ENCODE results near the gene SKAP2. TPM values are rescaled to one million over a fixed set of nuclear protein-coding genes. Genes with fewer than 3 reads are reported as not detected.

The SKAP2 gene
- total RNA-seq, 6 donors from 2014 or later: 21.7 to 57.2 (median 32.6) TPM

- H3K27me3 ChIP-seq: no peaks in the 10 kb centered on the region
- H3K4me1 ChIP-seq: no peaks in the 10 kb centered on the region
- H3K36me3 ChIP-seq: no peaks in the 10 kb centered on the region
- no peak overlapping the region for H3K4me3 ChIP-seq
- no peak for TF ChIP-seq POLR2A (IDR thresholded peaks at IDR 0.05)
- no peak for TF ChIP-seq EP300 (IDR thresholded peaks at IDR 0.05)
- no peak for DNase-seq
- H3K9me3 ChIP-seq: no peaks in the 10 kb centered on the region
- WGBS, 2 donors: 77 to 83% methylated on average over 12 of the region's 12 CpGs
- no peak overlapping the region for H3K27ac ChIP-seq
- peak in 1 of 2 donors; percentile 18 for ATAC-seq (ENCODE audit: low FRiP score in 2 of 2)
These were observed 239.6 kb downstream of the SKAP2 start for GRCh38 chr7:26624839-26625238.

DNA sequence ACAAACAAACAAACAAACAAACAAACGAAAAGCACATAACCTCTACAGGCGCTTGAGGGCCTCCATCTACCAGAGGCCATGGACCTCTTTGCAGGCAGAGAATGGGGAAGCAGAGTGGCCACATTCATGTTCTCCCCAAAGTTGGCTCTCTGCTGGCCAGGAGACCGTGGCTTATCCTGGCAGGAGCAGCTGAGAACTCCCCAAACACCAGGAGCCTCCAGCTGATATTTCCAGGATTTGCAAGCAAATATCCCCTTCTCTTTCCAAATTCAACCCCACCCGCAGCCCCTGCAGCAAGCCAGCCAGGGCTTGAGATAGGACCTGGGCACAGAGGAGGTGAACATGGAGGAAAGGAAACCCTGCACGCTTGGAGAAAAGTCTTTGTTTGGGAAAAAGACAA lies 240.0 kb downstream of the SKAP2 start:
- Histone ChIP-seq H3K4me1 (no peaks in the 10 kb centered on the region), H3K36me3 (no peaks in the 10 kb centered on the region), H3K9me3 (no peaks in the 10 kb centered on the region), H3K4me3 (no peak overlapping the region), H3K27ac (no peak overlapping the region), H3K27me3 (no peaks in the 10 kb centered on the region)
- 80 to 92% methylated on average over 5 of the region's 5 CpGs for WGBS, 2 donors
- ATAC-seq (ENCODE audit: low FRiP score in 2 of 2) (no peak), DNase-seq (no peak)
- TF ChIP-seq POLR2A (IDR thresholded peaks at IDR 0.05): no peak
- TF ChIP-seq, protein P1, sequence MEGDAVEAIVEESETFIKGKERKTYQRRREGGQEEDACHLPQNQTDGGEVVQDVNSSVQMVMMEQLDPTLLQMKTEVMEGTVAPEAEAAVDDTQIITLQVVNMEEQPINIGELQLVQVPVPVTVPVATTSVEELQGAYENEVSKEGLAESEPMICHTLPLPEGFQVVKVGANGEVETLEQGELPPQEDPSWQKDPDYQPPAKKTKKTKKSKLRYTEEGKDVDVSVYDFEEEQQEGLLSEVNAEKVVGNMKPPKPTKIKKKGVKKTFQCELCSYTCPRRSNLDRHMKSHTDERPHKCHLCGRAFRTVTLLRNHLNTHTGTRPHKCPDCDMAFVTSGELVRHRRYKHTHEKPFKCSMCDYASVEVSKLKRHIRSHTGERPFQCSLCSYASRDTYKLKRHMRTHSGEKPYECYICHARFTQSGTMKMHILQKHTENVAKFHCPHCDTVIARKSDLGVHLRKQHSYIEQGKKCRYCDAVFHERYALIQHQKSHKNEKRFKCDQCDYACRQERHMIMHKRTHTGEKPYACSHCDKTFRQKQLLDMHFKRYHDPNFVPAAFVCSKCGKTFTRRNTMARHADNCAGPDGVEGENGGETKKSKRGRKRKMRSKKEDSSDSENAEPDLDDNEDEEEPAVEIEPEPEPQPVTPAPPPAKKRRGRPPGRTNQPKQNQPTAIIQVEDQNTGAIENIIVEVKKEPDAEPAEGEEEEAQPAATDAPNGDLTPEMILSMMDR (IDR thresholded peaks at IDR 0.05): no peak
- no peak for TF ChIP-seq EP300 (IDR thresholded peaks at IDR 0.05)
- TF ChIP-seq POLR2AphosphoS5 (IDR thresholded peaks at IDR 0.05): no peak

DNA sequence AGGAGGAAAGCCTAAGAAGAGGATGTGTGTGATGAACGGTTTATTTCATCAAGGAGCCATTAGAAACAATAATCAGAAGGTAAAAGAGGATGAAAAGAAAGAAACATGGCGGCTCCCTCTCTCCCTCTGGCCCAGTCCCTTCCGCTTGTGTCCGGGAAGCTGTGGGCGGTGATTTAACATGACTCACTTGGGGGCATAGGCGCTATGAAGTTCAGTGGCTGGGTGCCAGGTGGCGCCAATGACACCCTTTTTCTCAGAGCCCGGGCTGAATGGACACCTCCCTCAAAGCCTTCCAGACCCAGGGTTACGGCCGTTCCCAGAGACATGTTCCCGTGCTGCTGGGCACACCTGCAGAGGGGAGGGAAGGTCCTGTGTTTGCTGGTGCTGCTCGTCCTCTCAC lies 244.0 kb downstream of the SKAP2 start:
- Histone ChIP-seq H3K36me3 (peaks cover 0 to 9% (median 0%) of the 10 kb centered on the region in 4 donors), H3K27ac (no peak overlapping the region), H3K4me3 (no peak overlapping the region), H3K9me3 (no peaks in the 10 kb centered on the region), H3K4me1 (no peaks in the 10 kb centered on the region), H3K27me3 (no peaks in the 10 kb centered on the region)
- WGBS, 2 donors: 85 to 86% methylated on average over 11 to 12 of the region's 12 CpGs
- no peak for DNase-seq
- ATAC-seq (ENCODE audit: low FRiP score in 2 of 2): no peak
- TF ChIP-seq POLR2AphosphoS5 (IDR thresholded peaks at IDR 0.05) (no peak), EP300 (IDR thresholded peaks at IDR 0.05) (no peak), POLR2A (IDR thresholded peaks at IDR 0.05) (no peak)
- TF ChIP-seq, protein P1 (IDR thresholded peaks at IDR 0.05): no peak

DNA sequence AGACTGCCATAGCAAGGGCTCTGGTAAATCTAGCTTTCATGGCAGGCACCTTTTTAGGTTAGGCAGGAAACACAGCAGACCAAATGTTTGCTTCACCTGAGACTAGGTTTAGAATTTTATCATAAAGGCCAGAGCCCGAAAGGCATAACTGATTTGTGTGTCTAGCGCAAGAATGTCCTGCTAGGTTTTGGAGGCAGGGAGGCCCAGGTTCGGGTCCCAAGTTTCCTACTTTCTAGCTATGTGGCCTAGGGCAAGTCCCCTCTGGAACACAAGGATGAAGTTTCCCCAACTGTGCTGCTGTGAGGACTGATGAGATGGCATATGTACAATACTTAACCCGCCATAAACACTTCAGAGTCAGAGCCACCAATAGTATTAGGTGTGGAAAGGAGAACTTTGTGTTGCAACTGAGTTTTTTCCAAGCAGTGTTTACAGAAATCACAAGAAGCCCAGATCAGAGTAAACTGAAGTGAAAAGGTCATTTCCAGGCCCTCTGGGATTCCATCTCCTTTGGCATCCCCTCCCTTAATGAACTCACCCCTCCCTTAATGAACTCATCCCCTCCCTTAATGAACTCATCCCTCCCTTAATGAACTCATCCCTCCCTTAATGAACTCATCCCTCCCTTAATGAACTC lies 244.9 kb downstream of the SKAP2 start:
- Histone ChIP-seq H3K27ac (no peak overlapping the region), H3K4me1 (no peaks in the 10 kb centered on the region), H3K9me3 (no peaks in the 10 kb centered on the region), H3K27me3 (no peaks in the 10 kb centered on the region), H3K36me3 (peaks cover 0 to 9% (median 0%) of the 10 kb centered on the region in 4 donors), H3K4me3 (no peak overlapping the region)
- 93 to 94% methylated on average over 4 of the region's 4 CpGs for WGBS, 2 donors
- DNase-seq: no peak
- peak in 1 of 2 donors; percentile 24 for ATAC-seq (ENCODE audit: low FRiP score in 2 of 2)
- no peak for TF ChIP-seq POLR2AphosphoS5 (IDR thresholded peaks at IDR 0.05)
- TF ChIP-seq EP300 (IDR thresholded peaks at IDR 0.05): no peak
- TF ChIP-seq, protein P1 (IDR thresholded peaks at IDR 0.05): no peak
- no peak for TF ChIP-seq POLR2A (IDR thresholded peaks at IDR 0.05)

DNA sequence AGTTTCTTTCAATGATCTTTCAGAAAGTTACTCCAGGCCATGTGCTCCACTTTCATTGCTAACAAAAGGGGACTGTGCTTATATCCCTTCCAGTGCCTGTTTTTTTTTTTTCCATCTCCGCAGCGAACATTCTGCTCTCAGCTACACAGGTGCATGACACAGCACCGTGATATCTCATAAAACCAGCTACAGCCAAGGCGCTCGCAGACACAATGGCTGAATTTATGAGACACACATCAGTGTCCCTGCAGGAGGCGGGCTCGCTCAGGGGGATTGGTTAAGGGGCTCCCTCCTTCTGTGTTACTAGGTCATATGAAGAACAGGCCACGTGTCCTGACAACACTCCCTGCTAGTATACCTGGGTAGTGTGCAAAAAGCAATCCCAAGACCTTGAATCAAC lies 245.5 kb downstream of the SKAP2 start:
- Histone ChIP-seq H3K9me3 (no peaks in the 10 kb centered on the region), H3K27me3 (no peaks in the 10 kb centered on the region), H3K27ac (no peak overlapping the region), H3K36me3 (peaks cover 0 to 9% (median 0%) of the 10 kb centered on the region in 4 donors), H3K4me1 (no peaks in the 10 kb centered on the region), H3K4me3 (no peak overlapping the region)
- TF ChIP-seq, protein P1 (IDR thresholded peaks at IDR 0.05): no peak
- TF ChIP-seq POLR2A (IDR thresholded peaks at IDR 0.05) (no peak), POLR2AphosphoS5 (IDR thresholded peaks at IDR 0.05) (no peak), EP300 (IDR thresholded peaks at IDR 0.05) (no peak)
- 94 to 97% methylated on average over 8 of the region's 8 CpGs for WGBS, 2 donors
- no peak for ATAC-seq (ENCODE audit: low FRiP score in 2 of 2)
- no peak for DNase-seq
